ENCODE measurements around the gene SNX3. TPM values are rescaled to one million over a fixed set of nuclear protein-coding genes. Genes with fewer than 3 reads are reported as not detected.
"Not testable (repeated sequence)": the region's sequence is repeated elsewhere in the genome, so short reads cannot be mapped to it uniquely, and the experiment has no call there.

SNX3 gene
- total RNA-seq, 6 experiments from 2014 or later: 148 to 195 (median 189) TPM

DNA sequence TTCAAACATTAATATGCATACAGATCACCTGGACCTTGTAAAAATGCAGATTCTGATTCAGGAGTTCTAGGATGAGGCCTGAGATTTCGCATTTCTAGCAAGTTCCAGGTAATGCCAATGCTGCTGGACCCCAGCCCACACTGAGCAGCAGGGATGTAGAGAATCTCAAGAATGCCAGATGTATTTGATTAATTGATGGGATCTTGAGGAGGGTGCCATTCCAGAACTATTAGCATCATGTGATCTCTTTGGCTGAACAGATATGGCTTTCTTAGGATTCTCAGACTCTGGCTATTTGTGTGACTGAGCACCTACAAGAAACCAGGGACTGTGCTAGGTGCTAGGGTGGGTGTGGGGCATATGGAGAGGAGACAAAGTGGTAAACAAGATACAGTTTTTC is 16.5 kb upstream of the SNX3 start:
- Mint-ChIP-seq H3K27me3 (ENCODE audit: insufficient read depth) (peaks cover 1% of the 10 kb centered on the region; the same call in 1 of the 2 replicates), H3K4me1 (ENCODE audit: low read depth) (peaks cover 11% of the 10 kb centered on the region; the same call in 1 of the 2 replicates), H3K27ac (no peak overlapping the region), H3K9me3 (no peaks in the 10 kb centered on the region), H3K36me3 (ENCODE audit: low read depth) (no peaks in the 10 kb centered on the region), H3K4me3 (no peak overlapping the region)
- TF ChIP-seq, protein P1, sequence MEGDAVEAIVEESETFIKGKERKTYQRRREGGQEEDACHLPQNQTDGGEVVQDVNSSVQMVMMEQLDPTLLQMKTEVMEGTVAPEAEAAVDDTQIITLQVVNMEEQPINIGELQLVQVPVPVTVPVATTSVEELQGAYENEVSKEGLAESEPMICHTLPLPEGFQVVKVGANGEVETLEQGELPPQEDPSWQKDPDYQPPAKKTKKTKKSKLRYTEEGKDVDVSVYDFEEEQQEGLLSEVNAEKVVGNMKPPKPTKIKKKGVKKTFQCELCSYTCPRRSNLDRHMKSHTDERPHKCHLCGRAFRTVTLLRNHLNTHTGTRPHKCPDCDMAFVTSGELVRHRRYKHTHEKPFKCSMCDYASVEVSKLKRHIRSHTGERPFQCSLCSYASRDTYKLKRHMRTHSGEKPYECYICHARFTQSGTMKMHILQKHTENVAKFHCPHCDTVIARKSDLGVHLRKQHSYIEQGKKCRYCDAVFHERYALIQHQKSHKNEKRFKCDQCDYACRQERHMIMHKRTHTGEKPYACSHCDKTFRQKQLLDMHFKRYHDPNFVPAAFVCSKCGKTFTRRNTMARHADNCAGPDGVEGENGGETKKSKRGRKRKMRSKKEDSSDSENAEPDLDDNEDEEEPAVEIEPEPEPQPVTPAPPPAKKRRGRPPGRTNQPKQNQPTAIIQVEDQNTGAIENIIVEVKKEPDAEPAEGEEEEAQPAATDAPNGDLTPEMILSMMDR (IDR thresholded peaks at IDR 0.05): no peak
- no peak for DNase-seq

DNA sequence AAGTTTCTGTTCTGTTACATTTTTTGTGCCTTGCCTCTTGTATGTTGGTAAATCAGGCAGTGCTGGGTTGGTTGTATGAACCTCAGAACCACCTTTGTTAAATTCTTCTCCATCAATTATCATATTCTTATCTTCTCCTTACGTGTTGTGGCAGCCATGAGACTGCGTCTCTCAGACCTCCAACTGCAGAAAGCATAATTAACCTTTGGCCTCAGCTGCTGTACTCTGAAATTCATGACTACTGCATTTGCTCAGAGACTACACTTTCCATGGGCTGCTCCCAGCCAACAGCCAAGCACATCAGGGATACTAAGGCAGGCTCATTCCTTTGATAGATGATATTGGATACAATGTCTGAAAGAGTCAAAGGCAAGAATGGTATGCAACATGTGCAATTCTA is 15.1 kb upstream of the SNX3 start:
- H3K4me3 Mint-ChIP-seq: no peak overlapping the region
- no peak overlapping the region for H3K27ac Mint-ChIP-seq
- peaks cover 1% of the 10 kb centered on the region; the same call in 1 of the 2 replicates for H3K27me3 Mint-ChIP-seq (ENCODE audit: insufficient read depth)
- DNase-seq: no peak
- H3K4me1 Mint-ChIP-seq (ENCODE audit: low read depth): peaks cover 11% of the 10 kb centered on the region; the same call in 1 of the 2 replicates
- TF ChIP-seq, protein P1 (IDR thresholded peaks at IDR 0.05): no peak
- no peaks in the 10 kb centered on the region for H3K9me3 Mint-ChIP-seq
- no peaks in the 10 kb centered on the region for H3K36me3 Mint-ChIP-seq (ENCODE audit: low read depth)

DNA sequence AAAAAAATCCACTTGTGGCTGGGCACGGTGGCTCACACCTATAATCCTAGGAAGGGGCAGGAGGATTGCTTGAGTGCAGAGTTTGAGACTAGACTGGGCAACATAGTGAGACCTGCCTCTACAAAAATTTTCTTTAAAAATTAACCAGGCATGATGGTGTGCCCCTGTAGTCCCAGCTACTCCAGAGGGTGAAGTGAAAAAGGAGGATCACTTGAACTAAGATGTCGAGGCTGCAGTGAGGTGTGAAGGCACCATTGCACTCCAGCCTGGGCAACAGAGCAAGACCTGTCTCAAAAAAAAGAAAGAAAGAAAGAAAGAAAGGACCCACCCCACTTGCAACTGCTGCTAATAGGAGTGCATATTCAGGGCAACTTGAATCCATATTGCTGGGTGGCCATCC is 13.7 kb upstream of the SNX3 start:
- DNase-seq: no peak
- Mint-ChIP-seq H3K4me3 (no peak overlapping the region), H3K4me1 (ENCODE audit: low read depth) (peaks cover 11% of the 10 kb centered on the region; the same call in 1 of the 2 replicates), H3K36me3 (ENCODE audit: low read depth) (no peaks in the 10 kb centered on the region), H3K27ac (no peak overlapping the region), H3K27me3 (ENCODE audit: insufficient read depth) (peaks cover 1% of the 10 kb centered on the region; the same call in 1 of the 2 replicates), H3K9me3 (no peaks in the 10 kb centered on the region)
- TF ChIP-seq, protein P1 (IDR thresholded peaks at IDR 0.05): no peak

DNA sequence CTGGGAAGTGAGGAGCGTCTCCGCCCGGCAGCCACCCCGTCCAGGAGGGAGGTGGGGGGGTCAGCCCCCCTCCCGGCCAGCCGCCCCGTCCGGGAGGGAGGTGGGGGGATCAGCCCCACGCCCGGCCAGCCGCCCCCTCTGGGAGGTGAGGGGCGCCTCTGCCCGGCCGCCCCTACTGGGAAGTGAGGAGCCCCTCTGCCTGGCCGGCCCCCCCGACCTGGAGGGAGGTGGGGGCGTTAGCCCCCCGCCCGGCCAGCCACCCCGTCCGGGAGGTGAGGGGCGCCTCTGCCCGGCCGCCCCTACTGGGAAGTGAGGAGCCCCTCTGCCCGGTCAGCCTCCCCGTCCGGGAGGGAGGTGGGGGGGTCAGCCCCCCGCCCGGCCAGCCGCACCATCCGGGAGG is 9.1 kb upstream of the SNX3 start:
- not testable (repeated sequence) for H3K36me3 Mint-ChIP-seq (ENCODE audit: low read depth); H3K27me3 Mint-ChIP-seq (ENCODE audit: insufficient read depth); H3K9me3 Mint-ChIP-seq; H3K4me3 Mint-ChIP-seq; DNase-seq; H3K4me1 Mint-ChIP-seq (ENCODE audit: low read depth); H3K27ac Mint-ChIP-seq

DNA sequence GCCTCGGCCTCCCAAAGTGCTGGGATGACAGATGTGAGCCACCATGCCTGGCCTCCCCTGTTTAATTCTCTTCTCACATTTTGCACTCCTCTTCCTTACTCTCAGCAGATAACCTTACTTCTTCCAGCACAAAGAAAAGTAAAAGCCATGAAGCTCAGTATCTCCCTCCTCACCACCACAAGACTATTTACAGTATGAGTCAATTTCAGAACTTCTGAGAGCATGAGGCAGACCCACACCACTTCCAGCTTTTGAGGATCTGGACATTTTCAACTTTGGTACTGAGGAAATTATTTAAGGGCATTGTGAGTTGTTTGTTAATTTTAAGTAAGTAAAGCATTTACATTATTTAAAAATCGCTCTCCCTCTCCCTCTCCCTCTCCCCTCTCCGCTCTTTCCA is 8.0 kb upstream of the SNX3 start:
- TF ChIP-seq, protein P1 (IDR thresholded peaks at IDR 0.05): no peak
- no peak overlapping the region for H3K27ac Mint-ChIP-seq
- H3K4me3 Mint-ChIP-seq: no peak overlapping the region
- H3K27me3 Mint-ChIP-seq (ENCODE audit: insufficient read depth): no peaks in the 10 kb centered on the region; the same call in 1 of the 2 replicates
- H3K4me1 Mint-ChIP-seq (ENCODE audit: low read depth): no peaks in the 10 kb centered on the region
- no peaks in the 10 kb centered on the region for H3K36me3 Mint-ChIP-seq (ENCODE audit: low read depth)
- H3K9me3 Mint-ChIP-seq: no peaks in the 10 kb centered on the region
- DNase-seq: no peak

DNA sequence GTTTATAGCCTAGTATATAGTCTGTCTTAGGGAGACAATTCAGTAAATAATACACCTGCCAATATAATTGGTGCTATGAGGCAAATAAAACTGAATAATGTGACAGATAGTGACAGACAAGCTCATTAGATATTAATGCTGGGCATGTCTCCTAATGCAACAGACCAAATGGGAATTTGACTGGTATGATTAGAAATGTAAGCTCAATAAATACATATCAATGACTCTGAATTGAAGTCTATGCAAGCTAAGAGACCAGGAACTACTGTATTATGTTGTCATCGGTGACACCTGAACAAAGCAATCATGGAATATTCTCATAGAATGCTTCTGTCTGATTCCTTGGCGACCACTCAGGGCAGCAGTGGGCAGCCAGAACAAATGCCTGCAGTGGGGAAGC is 2.5 kb upstream of the SNX3 start:
- H3K27ac Mint-ChIP-seq: no peak overlapping the region
- peaks cover 5% of the 10 kb centered on the region; the same call in 1 of the 2 replicates for H3K4me1 Mint-ChIP-seq (ENCODE audit: low read depth)
- TF ChIP-seq, protein P1 (IDR thresholded peaks at IDR 0.05): no peak
- H3K9me3 Mint-ChIP-seq: no peaks in the 10 kb centered on the region
- DNase-seq: no peak
- H3K4me3 Mint-ChIP-seq: no peak overlapping the region
- no peaks in the 10 kb centered on the region for H3K36me3 Mint-ChIP-seq (ENCODE audit: low read depth)
- no peaks in the 10 kb centered on the region; the same call in 1 of the 2 replicates for H3K27me3 Mint-ChIP-seq (ENCODE audit: insufficient read depth)
